Stimulated activated CD4-positive, alpha-beta T cell treated with anti-CD3 and anti-CD28 coated beads, Interleukin-1b, Interleukin-23, amount 100 ng/mL, for 4 hours (primary cell): ENCODE measurements around the gene ZFHX3.

Source experiments
- DNase-seq, 2 donors: peaks; one replicate each; pipeline ENCODE4 v3.0.0-alpha.2; 2020; ENCODE audit warnings: low read depth in 2 of 2

The ZFHX3 gene

GRCh38 chr16:73041676-73042075 lies 6.3 kb downstream of the ZFHX3 start:
- DNase-seq = no peak

DNA sequence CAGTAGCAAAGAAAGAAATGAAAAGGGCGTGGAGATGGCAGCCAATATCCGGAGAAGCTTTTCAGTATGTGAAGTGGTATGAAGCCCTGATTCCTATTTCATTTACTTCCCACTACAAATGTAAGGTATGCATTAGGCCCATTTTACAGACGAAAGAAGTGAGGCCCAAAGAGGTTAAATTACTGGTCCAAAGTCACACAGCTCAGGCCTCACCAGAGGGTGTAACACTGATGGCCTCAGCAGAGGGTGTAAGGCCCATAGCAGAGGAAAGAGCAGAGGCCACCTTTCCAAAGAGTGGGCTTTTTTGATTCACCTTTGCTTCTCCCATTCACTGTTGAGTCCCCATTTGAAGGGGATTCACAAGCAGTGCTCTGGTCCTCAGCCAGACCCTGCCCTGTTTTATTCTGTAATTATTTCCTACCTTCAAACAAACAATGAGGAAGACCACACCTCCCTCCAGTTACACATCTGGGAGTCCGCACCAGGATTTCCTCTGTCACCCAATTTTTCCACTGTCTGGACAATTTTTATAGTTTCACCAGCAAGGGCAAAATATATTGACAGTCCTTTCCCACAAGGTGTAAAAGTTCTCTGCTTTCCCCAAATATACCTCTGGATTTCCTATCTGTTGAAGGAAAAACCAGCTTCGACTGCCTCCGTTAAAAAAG lies 7.1 kb downstream of the ZFHX3 start:
- no peak for DNase-seq

DNA sequence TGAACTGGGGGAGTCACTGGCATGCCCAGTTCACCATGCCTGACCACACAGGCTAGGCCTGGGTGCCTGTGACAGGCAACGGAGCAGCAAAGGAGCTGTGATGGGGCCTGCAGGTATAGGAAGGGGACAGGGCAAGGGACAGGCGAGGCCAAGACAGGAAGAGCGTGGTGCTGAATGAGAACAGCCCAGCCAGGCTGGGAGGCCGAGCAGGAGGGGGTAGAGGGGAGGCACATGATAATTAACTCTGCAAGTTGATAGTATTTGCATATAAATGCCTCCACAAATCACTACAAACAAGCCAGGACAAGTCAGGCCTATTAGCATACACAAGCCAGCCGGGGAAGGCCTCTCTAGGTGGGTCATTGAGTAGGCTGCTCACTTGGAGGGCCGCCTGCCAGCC lies 7.8 kb downstream of the ZFHX3 start:
- DNase-seq = no peak

GRCh38 chr16:73037845-73038570 lies 9.9 kb downstream of the ZFHX3 start:
- no peak for DNase-seq

- DNase-seq = no peak
Observed at GRCh38 chr16:73037331-73037745, 10.6 kb downstream of the ZFHX3 start.

DNA sequence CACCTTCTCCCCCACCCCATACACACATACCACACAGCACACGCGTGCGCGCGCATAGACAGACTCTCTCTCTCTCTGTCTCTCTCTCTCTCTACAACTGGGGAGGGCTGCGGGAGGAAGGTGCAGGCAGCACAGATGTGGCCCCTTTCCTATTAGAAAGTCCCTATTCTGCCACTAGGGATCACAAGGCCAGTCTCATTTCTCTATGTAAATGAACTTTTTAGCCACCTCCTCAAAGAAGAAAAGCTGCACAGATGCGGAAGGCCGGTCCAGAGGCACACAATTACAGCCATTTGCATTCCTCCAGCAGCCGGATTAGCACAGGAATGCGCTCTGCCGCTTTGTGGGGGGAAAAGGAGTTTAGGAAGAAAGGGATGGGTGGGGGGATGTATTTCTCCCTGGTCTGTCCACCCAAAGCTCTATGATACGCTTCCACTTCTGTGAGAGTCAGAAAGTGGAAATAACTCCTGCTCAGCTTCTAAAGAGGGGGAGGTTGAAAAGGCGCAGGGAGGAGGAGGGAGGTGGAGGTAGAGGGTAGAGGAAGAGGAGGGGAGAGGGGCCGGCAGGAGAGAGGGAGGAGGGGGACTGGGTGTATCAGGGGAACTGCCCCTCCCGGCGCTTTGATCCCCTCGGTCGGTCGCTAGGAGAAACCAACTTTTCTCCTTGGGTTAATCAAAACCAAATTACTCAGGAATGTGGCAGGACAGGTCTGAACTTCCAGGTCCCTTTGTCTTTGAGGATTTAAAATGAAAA lies 11.7 kb downstream of the ZFHX3 start:
- no peak for DNase-seq

DNA sequence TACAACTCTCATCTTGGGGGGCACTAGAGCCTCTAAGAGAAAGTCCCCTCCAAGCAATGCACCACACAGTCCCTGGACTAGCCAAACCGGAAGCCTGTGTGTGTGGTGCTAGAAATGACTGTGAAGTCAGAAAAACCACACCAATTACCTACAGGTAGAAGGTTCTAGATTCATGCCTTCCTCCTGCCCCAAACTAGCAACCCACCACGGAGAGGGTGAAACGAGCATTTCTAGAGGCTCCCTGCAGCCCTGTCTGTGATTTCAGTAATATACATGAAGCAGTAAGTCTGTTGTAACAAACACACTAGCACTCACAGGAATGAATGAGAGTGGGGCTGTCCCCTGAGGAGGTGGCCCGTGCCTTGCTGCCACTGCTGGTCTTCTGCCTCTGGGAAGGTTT lies 13.6 kb downstream of the ZFHX3 start:
- DNase-seq = no peak

- no peak for DNase-seq
Observed at GRCh38 chr16:73033271-73033998, 14.5 kb downstream of the ZFHX3 start.

DNA sequence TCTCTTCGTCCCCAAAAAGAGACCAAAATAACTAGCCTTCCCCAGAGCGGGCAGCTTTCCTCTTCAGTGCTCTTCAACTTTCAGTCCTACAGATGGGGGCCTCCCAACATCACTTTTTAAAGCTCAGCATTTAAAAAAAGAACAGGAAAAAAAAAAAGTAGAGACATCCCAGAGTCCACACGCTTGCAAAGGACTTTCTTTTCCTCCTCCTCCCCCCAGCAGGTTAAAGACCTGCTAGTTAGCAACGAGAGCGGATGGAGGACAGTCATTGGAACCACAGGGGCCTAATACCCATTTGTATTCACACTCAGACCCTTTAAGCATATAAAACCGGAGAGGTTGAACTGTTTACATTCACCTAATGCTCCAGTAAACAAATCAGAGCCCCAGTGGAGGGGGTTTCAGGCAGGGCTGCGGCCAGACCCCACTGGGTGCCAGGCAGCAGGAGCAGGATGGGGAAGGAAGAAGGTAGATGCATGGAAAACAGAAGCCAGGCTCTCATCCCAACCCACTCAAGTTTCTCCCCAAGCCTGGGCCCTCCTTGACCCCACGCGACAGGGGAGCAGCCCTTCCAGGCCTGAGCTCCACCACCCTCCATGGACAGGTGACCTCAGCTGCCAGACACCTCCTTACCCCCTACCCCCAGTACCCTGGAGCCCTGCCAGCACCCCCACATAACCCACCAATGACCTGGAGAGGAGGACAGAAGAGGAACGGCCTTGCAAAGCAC lies 15.2 kb downstream of the ZFHX3 start:
- DNase-seq = no peak

DNA sequence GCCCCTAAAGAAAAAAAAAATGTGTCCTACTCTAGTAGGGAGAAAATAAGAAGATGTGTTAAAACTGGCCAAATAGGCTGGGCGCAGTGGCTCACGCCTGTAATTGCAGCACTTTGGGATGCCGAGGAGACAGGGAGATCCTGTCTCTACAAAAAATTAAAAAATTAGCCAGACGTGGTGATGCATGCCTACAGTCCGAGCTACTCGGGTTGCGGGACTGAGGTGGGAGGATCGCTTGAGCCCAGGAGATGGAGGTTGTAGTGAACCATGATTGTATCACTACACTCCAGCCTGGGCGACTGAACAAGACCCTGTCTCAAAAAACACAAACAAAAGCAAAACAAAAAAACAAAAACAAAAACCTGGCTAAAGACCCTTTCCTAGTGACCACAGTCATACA lies 15.9 kb downstream of the ZFHX3 start:
- DNase-seq = no peak

DNA sequence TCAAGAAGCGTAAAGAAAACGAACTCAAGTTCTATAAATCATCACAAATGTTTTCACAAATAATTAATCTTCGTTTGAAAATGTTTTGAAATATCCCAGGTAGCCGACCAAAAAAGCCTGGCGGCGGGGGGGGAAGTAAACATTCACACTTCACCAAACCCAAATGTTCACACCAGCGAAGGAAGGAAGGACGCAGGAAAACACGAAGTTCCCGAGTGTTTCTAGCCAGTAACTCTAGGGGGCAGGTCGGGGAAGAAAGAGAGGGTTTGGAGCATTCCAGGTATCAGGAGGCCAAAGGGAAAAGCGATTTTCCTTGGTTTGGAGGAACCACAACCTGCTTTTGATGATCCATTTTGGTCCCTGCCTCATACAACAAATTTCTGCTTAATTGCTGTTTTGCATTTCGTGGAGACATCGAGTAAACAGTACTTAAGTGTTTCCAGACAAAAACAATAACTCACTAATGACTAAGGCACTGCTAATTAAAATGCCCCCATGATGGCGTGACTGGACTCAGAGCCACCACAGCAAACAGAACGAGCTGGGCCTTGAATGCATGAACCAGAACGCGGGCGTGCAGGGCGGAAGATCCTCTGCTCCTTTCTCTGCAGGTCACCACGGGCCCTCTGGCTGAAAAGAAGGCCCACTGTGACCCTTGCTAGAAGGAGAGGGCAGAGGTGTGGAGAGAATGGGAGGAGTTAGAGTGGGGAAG lies 16.6 kb downstream of the ZFHX3 start:
- DNase-seq = no peak

GRCh38 chr16:73028721-73029361 lies 19.1 kb downstream of the ZFHX3 start:
- no peak for DNase-seq

DNA sequence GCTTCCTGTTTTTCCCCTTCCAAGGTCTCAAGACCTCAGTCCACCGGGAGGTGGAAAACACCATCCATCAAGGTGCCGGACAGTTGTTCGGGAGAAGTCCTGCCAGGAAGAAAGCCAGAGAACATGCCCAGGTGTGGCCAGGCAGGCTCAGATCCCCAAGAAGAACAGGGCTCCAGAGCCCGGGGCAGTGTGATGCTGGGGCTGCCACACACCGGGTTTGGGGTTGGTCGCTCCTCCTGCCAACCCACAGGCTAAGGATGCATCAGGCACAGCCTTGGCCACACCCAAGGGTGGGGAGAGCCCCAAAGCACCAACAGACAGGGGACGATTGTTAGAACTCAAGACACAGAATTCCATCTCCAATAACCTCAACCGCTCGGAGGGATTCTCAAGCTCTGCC lies 19.7 kb downstream of the ZFHX3 start:
- DNase-seq = no peak

DNA sequence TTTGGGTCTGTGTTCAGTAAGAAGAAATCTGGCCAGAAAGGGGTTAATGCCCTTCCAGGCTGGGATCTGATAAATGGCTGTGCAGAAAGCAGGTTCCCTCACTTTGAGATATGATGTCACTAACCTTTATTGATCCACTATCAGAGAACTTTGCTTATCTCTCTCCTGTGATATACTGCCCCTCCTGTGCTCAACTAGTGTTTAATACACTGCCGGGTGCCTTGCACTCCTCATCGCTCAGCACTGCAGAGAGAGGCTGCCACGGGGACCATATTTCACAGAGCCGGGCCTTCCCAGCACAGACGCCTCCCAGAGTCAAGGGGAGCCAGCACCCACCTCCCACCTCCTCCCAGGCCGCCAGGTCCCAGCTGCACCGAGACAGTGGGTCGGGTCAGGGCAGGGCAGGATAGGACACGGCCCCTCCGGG lies 20.2 kb downstream of the ZFHX3 start:
- DNase-seq = no peak

GRCh38 chr16:73026754-73027684 lies 20.9 kb downstream of the ZFHX3 start:
- no peak for DNase-seq

DNA sequence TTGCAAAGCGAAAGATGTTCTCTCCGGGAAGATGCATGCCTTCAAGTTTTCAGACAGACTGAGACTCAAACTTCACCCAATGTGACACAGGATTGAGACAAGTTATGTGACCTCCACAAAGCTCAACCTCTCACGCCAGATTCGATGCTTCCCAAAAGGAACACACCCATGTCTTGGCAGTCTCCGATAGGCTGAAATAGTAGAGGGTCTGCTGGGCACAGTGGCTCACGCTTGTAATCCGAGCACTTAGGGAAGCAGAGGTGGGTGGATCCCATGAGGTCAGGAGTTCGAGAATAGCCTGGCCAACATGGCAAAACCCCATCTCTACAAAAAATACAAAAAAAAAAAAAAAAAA lies 22.1 kb downstream of the ZFHX3 start:
- no peak for DNase-seq

DNA sequence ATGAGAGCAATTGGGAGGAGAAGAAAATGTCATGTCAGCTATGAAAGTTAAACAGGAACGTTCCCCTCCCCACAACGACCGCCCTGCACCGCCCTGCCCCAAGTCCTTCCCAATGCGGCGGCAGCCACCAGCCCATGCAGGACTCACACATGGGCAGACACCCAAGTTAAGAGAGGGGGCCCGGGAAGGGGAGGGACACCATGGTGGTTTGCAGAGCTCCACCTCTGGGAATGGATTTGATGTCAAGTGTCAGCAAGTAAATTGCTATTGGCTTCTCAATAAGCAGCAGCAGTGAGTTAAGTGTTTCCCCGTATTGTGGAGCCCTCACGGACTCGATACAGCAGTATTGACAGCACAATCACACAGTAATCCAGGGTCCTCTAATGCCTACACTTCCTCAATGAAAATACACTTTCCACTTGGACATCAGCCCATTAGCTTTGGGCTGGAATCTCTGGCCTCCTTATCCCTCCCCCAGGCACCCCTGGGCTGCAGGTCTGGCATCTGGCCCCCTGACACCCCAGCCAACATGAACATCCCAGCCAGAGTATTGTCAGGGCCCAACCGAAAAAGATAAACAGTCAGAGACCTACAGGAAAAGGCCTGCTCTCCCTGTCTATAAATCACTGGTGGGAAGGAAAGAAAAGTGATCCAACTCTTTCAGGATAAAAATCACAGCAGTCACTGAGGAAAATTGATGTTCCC lies 22.6 kb downstream of the ZFHX3 start:
- DNase-seq = no peak

GRCh38 chr16:73024571-73025105 lies 23.3 kb downstream of the ZFHX3 start:
- no peak for DNase-seq
